ENCODE results near the gene GSE1. TPM values are rescaled to one million over a fixed set of nuclear protein-coding genes. Genes with fewer than 3 reads are reported as not detected.

GSE1 gene
- total and polyA plus RNA-seq, 9 of the 15 experiments (the other 6 are each of a cell fraction or from before 2014, with no cell fraction given): 12.2 to 244 (median 57.9) TPM

- H3K9me3 ChIP-seq (replicated peaks; ENCODE audit: control insufficient read depth, insufficient read depth, low read depth, low read length): no peaks in the 10 kb centered on the region
- ChIA-PET CTCF (ENCODE audit: low intra/inter-chr PET ratio) (no interaction called here), POLR2A (no interaction called here)
- TF ChIP-seq XRCC4 (IDR thresholded peaks at IDR 0.05; ENCODE audit: extremely low read depth, insufficient read depth, insufficient read length): no peak
- peak; percentile 39; the same call in 1 of the 2 replicates for TF ChIP-seq ZBTB33 (CRISPR knock-in tag; IDR thresholded peaks at IDR 0.05)
- no peak for TF ChIP-seq ELK3 (CRISPR knock-in tag; IDR thresholded peaks at IDR 0.05)
- TF ChIP-seq CREB1 (IDR thresholded peaks at IDR 0.05): no peak
- no peak for TF ChIP-seq CREB1 (CRISPR knock-in tag; IDR thresholded peaks at IDR 0.05)
- TF ChIP-seq ATF7 (IDR thresholded peaks at IDR 0.05): no peak
- peak; percentile 82 for TF ChIP-seq RBM22 (IDR thresholded peaks at IDR 0.05; ENCODE audit: low read depth, low read length, poor library complexity, severe bottlenecking)
- TF ChIP-seq SMAD4 (CRISPR knock-in tag; conservative IDR thresholded peaks at IDR 0.05): no peak
- TF ChIP-seq NR2C1 (IDR thresholded peaks at IDR 0.05): no peak
- no peak for TF ChIP-seq NR2C1 (tag; IDR thresholded peaks at IDR 0.05)
- peak; percentile 71 for TF ChIP-seq POLR2G (IDR thresholded peaks at IDR 0.05; ENCODE audit: low read depth, low read length)
- TF ChIP-seq PHTF2 (CRISPR knock-in tag; IDR thresholded peaks at IDR 0.05): no peak
- TF ChIP-seq, protein P1, sequence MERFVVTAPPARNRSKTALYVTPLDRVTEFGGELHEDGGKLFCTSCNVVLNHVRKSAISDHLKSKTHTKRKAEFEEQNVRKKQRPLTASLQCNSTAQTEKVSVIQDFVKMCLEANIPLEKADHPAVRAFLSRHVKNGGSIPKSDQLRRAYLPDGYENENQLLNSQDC (CRISPR knock-in tag; IDR thresholded peaks at IDR 0.05): no peak
- TF ChIP-seq ZNF217 (CRISPR knock-in tag; IDR thresholded peaks at IDR 0.05): no peak
- TF ChIP-seq FOXP1 (CRISPR knock-in tag; IDR thresholded peaks at IDR 0.05): no peak
- no peak overlapping the region for H3K4me2 ChIP-seq (ENCODE audit: insufficient read depth, low read length)
- BruUV-seq (replicated peaks): no TSS peak
- ATAC-seq: no peak
- in situ Hi-C loops (cut with MboI) (no loop called here), intact Hi-C loops (cut with micrococcal nuclease) (no loop called here)
- H3K27ac ChIP-seq (ENCODE audit: extremely low read depth, low read depth, low read length): no peak overlapping the region
- H3K36me3 ChIP-seq (ENCODE audit: control insufficient read depth, insufficient read depth, low read length): peaks cover 94% of the 10 kb centered on the region
- peaks cover 9 to 76% of the 10 kb centered on the region in 2 experiments; a peak in 4 of 5 replicates for H3K4me1 ChIP-seq (replicated peaks in 1 of 2; ENCODE audit: control insufficient read depth in 2 of 2, insufficient read depth in 2 of 2, low read length in 2 of 2)
- no peak overlapping the region for H2AFZ ChIP-seq (ENCODE audit: low read depth, low read length)
- no peak for FAIRE-seq
- WGBS (ENCODE audit: insufficient coverage, low coverage, missing lambda C conversion rate): 98% methylated on average over 23 of the region's 41 CpGs
- peaks cover 8% of the 10 kb centered on the region for H3K9me1 ChIP-seq (ENCODE audit: control insufficient read depth, insufficient read depth, low read length)
- H3K4me3 ChIP-seq: no peak overlapping the region
- DNase-seq (ENCODE audit: extremely low read depth in 1 of 4, low spot score in 3 of 4): no peak
- peaks cover 67% of the 10 kb centered on the region for H4K20me1 ChIP-seq (replicated peaks; ENCODE audit: control insufficient read depth, insufficient read depth, low read length)
- H3K79me2 ChIP-seq (ENCODE audit: control insufficient read depth, insufficient read depth, low read length): peaks cover 62% of the 10 kb centered on the region
- H3K9ac ChIP-seq (ENCODE audit: insufficient read depth in 1 of 2, low read depth in 2 of 2, low read length in 2 of 2): peak overlapping the region in 1 of 2 experiments; percentile 32; a peak in 1 of 4 replicates
- H3K27me3 ChIP-seq (ENCODE audit: control insufficient read depth in 2 of 2, insufficient read depth in 2 of 2, low read length in 2 of 2): no peaks in the 10 kb centered on the region
Observed at GRCh38 chr16:85654251-85655095, 41.4 kb downstream of the GSE1 start.
